Skeletal muscle satellite cell (primary cell): ENCODE measurements around the gene ROR1.
A peak's percentile ranks its signal among the peaks of the same experiment; 100 is the strongest.

Source experiments
- H3K27me3 ChIP-seq: 2 replicates; pipeline ENCODE4 v1.7.0; 2013; ENCODE audit warnings: low read length; ENCODE audit not compliant: control insufficient read depth, insufficient read depth
- H3K36me3 ChIP-seq: 2 replicates; pipeline ENCODE4 v1.7.0; 2013; ENCODE audit warnings: mild to moderate bottlenecking, control low read depth, low read length; ENCODE audit not compliant: insufficient read depth
- H3K4me1 ChIP-seq: 2 replicates; pipeline ENCODE4 v1.7.0; 2013; ENCODE audit warnings: low read length; ENCODE audit not compliant: control insufficient read depth, insufficient read depth
- H3K4me2 ChIP-seq: 2 replicates; pipeline ENCODE4 v1.7.0; 2013; ENCODE audit warnings: mild to moderate bottlenecking, low read length
- H3K4me3 ChIP-seq: 2 replicates; pipeline ENCODE4 v1.7.0; 2013; ENCODE audit warnings: low read length
- H3K9ac ChIP-seq: 2 replicates; pipeline ENCODE4 v1.7.0; 2013; ENCODE audit warnings: mild to moderate bottlenecking, low read depth, low read length, moderate library complexity
- H3K9me3 ChIP-seq: replicated peaks from 2 replicates; pipeline ENCODE4 v1.7.0; 2013; ENCODE audit warnings: mild to moderate bottlenecking, control low read depth, low read length

The ROR1 gene

DNA sequence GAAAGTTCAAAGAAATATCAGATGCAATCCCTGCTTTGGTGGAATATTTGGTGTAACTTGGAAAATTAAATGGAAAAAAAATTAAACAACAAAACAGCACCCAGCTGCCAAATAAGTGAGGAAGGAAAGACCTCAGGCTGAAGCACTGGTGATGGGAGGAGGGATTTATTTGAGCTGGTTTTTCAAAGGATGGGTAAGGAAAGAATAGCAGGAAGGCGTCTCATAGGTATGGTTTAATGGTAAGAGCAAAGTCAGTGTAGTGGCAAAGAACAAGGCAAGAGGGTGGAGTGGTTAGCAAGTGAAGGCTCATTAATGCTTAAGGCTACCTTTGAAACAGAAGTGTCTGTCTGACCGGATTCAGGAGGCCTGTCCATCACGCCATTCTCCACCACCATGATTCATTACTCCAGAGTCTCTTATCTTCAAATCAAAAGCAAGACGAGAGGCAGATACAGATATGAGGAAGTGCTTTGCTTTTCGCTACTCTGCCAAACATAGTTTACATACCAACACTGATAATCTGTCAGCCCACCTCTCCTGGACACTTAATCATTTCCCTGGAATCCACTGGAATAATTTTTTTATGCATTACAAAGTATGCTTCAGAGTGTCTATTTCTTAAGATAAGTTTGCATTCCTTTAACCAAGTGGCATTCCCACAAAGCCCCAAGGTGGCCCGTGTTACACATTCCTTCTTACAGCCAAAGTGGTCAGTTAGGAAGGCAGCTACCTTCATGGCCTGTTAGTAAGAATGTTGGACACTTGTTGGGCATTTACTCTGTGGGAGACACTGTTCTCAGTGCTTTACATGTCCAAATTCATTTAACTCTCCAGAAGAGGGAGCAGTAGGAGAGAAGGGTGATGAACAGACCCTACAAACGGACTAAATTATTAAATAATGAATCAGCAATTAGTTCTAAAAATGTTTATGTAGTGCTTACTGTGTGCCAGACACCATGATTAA lies 146.6 kb downstream of the ROR1 start:
- H3K9ac ChIP-seq, result peak overlapping the region; percentile 25
- H3K4me1 ChIP-seq, result peaks cover 44% of the 10 kb centered on the region
- H3K9me3 ChIP-seq, result no peaks in the 10 kb centered on the region
- H3K27me3 ChIP-seq, result no peaks in the 10 kb centered on the region
- H3K4me2 ChIP-seq, result peak overlapping the region; percentile 24
- H3K36me3 ChIP-seq, result no peaks in the 10 kb centered on the region
- H3K4me3 ChIP-seq, result peak overlapping the region; percentile 1

DNA sequence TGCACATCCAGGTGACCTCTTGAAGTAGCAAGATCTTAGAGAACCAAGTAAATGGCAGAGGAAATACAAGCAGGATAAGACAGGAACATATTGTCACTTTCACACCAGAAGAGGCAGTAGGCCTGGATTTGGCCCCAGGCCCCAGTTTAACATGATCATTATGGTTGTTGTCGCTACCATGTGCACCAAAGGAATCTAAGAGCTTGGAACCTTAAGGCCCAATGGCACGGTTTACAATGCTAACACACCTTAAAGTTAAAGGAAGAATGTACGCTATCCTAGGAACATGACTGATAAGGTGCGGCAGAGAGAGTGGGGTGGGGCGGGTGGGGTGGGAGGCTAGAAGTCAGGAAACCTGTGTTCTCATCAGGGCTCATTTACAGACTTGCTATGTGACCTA lies 147.5 kb downstream of the ROR1 start:
- Histone ChIP-seq H3K4me1 (peaks cover 44% of the 10 kb centered on the region), H3K9me3 (no peaks in the 10 kb centered on the region), H3K36me3 (no peaks in the 10 kb centered on the region), H3K4me3 (peak overlapping the region; percentile 6), H3K4me2 (peak overlapping the region; percentile 24), H3K27me3 (no peaks in the 10 kb centered on the region), H3K9ac (peak overlapping the region; percentile 25)

GRCh38 chr1:63921802-63922201 lies 148.0 kb downstream of the ROR1 start:
- H3K4me3 ChIP-seq, result no peak overlapping the region
- H3K27me3 ChIP-seq, result no peaks in the 10 kb centered on the region
- no peaks in the 10 kb centered on the region for H3K36me3 ChIP-seq
- H3K4me2 ChIP-seq, result no peak overlapping the region
- H3K9ac ChIP-seq, result no peak overlapping the region
- no peaks in the 10 kb centered on the region for H3K9me3 ChIP-seq
- H3K4me1 ChIP-seq, result peaks cover 44% of the 10 kb centered on the region

GRCh38 chr1:63922848-63923247 lies 149.0 kb downstream of the ROR1 start:
- peaks cover 44% of the 10 kb centered on the region for H3K4me1 ChIP-seq
- H3K36me3 ChIP-seq, result no peaks in the 10 kb centered on the region
- H3K27me3 ChIP-seq, result no peaks in the 10 kb centered on the region
- H3K4me2 ChIP-seq, result no peak overlapping the region
- no peak overlapping the region for H3K4me3 ChIP-seq
- no peaks in the 10 kb centered on the region for H3K9me3 ChIP-seq
- H3K9ac ChIP-seq, result no peak overlapping the region

- Histone ChIP-seq H3K9me3 (no peaks in the 10 kb centered on the region), H3K36me3 (no peaks in the 10 kb centered on the region)
Measured at GRCh38 chr1:63923302-63923701, 149.5 kb downstream of the ROR1 start.

DNA sequence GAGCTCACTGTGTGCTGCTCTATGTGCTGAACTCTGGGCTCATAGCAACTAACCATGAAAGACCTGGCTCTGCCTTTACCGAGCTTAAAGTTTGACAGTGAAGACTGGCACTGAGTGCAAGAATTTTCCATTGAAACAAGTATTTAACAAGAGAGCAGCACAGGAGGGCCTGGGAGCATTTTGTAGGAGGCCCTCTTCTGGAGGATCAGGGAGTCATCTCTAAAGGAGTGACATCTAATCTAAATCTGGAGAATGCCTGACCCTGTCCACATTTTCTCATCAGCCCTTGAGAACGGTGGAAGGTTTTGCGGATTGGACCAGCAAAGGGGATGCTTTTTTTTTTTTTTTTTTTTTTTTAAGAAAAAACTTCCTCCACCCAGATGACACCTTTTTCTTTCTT lies 150.8 kb downstream of the ROR1 start:
- H3K27me3 ChIP-seq, result no peaks in the 10 kb centered on the region
- no peaks in the 10 kb centered on the region for H3K36me3 ChIP-seq
- H3K9me3 ChIP-seq, result no peaks in the 10 kb centered on the region
- H3K4me1 ChIP-seq, result peaks cover 42% of the 10 kb centered on the region
- no peak overlapping the region for H3K9ac ChIP-seq
- H3K4me2 ChIP-seq, result no peak overlapping the region
- H3K4me3 ChIP-seq, result no peak overlapping the region

More at GRCh38 chr1:63923302-63923701, 149.5 kb downstream of the ROR1 start:
- Histone ChIP-seq H3K27me3 (no peaks in the 10 kb centered on the region), H3K4me3 (no peak overlapping the region), H3K4me1 (peaks cover 44% of the 10 kb centered on the region), H3K9ac (no peak overlapping the region), H3K4me2 (no peak overlapping the region)

DNA sequence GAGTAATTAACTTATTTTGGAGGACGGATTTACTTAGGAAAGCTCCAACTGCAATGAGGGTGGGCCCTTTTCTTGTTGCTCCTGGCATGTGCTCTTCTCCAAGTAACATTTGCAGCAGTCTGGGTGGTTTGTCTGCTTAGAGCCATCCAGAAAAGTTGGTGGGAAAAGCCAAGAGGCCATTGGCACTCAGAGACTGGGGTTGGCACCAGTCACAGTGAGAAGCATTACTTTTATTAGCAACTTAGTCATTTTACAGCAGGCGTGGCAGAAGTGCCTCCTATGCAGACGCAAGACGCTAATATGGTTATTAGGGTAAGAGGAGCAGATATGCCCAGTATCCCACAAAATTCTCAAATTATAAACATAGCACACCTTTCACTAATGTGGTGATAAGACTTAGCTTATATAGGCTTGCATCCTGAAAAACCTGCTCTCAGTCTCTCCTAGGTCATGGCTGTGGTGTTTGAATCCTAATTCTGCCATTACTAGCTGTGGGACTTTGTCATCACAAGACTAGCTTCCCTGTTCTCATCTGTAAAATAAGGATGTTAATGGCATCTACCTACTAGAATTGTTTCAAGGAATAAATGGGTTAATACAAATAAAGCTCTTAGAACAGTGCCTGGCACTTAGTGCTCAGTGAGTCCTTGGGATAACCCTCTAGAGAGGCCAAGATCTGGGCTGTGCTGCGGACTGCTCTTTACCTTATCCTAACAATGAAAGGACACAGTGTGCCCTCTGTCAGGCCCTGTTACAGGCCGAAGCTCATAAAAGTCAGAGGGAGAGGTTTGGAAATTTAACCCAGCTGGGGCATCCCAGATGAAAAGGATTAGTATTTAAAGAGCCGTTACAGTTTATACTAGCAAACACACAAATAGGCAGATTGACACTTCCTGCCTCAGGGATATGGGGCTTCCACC lies 154.6 kb downstream of the ROR1 start:
- Histone ChIP-seq H3K4me2 (peak overlapping the region; percentile 0), H3K36me3 (no peaks in the 10 kb centered on the region), H3K27me3 (no peaks in the 10 kb centered on the region), H3K4me3 (no peak overlapping the region), H3K4me1 (peaks cover 29% of the 10 kb centered on the region), H3K9me3 (no peaks in the 10 kb centered on the region), H3K9ac (peak overlapping the region; percentile 22)

DNA sequence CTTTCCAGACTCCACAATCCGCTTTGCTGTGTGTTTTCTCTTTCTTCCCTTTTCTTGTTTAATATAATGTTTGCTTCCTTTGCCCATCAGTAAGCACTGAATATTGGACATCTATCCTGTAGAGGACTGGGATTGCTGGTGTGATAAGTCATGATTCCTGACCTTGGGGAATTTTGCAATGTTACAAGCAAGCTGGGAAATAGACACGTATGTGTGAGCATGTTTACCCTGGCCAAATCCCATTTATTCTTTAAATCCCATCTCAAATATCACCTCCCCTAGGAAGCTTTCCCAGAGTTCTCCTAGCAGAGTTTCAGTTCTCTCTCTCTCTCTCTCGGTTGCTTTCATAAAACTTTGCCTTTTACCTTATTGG lies 155.3 kb downstream of the ROR1 start:
- Histone ChIP-seq H3K27me3 (no peaks in the 10 kb centered on the region), H3K4me2 (peak overlapping the region; percentile 0), H3K4me1 (peaks cover 29% of the 10 kb centered on the region), H3K9ac (peak overlapping the region; percentile 22), H3K36me3 (no peaks in the 10 kb centered on the region), H3K4me3 (no peak overlapping the region), H3K9me3 (no peaks in the 10 kb centered on the region)

- Histone ChIP-seq H3K9me3 (no peaks in the 10 kb centered on the region), H3K27me3 (no peaks in the 10 kb centered on the region), H3K4me3 (no peak overlapping the region), H3K4me1 (peaks cover 29% of the 10 kb centered on the region), H3K36me3 (no peaks in the 10 kb centered on the region), H3K9ac (no peak overlapping the region), H3K4me2 (peak overlapping the region; percentile 4)
Measured at GRCh38 chr1:63931468-63931867, 157.7 kb downstream of the ROR1 start.

GRCh38 chr1:63934697-63935096 lies 160.9 kb downstream of the ROR1 start:
- no peak overlapping the region for H3K4me3 ChIP-seq

DNA sequence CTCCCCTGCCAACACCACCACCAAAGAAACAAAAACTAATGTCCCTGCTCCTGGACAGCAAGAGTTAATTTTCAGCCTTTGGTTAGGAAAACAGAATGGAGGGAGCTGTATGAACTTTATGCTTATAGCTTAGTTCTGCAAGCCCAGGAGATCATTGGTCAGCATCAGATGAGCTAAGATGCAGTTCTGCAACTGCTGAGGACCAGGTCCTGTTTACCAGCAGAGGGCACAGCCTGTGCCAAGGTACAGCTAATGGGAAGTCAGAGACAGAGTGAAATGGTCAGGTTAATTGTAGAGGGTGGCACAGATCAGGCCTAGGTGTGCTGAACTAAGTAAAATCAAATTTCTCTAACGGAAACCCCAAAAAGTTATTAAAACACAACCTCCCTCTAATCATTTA lies 161.3 kb downstream of the ROR1 start:
- Histone ChIP-seq H3K4me2 (no peak overlapping the region), H3K4me3 (no peak overlapping the region), H3K9ac (no peak overlapping the region), H3K4me1 (peaks cover 10% of the 10 kb centered on the region), H3K9me3 (no peaks in the 10 kb centered on the region), H3K27me3 (no peaks in the 10 kb centered on the region), H3K36me3 (no peaks in the 10 kb centered on the region)

More at GRCh38 chr1:63934697-63935096, 160.9 kb downstream of the ROR1 start:
- Histone ChIP-seq H3K4me2 (no peak overlapping the region), H3K9ac (no peak overlapping the region), H3K4me1 (peaks cover 10% of the 10 kb centered on the region), H3K9me3 (no peaks in the 10 kb centered on the region), H3K36me3 (no peaks in the 10 kb centered on the region), H3K27me3 (no peaks in the 10 kb centered on the region)
